ENCODE results near the gene SLC2A5.

Gene SLC2A5

GRCh38 chr1:9061252-9061960 is 8.0 kb downstream of the SLC2A5 start:
- DNase-seq (ENCODE audit: low read depth): no peak

GRCh38 chr1:9059891-9060744 is 9.3 kb downstream of the SLC2A5 start:
- DNase-seq (ENCODE audit: low read depth): no peak

DNA sequence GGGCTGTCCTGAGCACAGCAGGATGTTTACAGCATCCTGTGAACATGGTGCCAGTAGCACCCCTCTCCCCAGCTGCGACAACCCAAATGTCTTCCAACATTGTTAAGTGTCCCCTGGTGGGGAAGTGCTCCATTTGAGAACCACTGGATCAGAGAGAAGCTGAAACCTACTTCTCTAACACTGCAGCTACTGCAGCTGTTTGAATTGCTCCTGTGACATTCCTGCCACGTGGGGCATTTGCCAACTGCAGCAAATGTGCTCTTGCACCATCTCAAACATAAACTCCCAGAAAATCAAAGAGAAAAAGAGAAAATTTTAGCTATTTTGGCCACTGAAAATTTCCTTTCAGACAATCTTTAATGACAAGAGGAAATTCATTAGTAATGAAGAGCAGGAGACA is 11.0 kb downstream of the SLC2A5 start:
- DNase-seq (ENCODE audit: low read depth): no peak

GRCh38 chr1:9057851-9058250 is 11.6 kb downstream of the SLC2A5 start:
- DNase-seq (ENCODE audit: low read depth): no peak

DNA sequence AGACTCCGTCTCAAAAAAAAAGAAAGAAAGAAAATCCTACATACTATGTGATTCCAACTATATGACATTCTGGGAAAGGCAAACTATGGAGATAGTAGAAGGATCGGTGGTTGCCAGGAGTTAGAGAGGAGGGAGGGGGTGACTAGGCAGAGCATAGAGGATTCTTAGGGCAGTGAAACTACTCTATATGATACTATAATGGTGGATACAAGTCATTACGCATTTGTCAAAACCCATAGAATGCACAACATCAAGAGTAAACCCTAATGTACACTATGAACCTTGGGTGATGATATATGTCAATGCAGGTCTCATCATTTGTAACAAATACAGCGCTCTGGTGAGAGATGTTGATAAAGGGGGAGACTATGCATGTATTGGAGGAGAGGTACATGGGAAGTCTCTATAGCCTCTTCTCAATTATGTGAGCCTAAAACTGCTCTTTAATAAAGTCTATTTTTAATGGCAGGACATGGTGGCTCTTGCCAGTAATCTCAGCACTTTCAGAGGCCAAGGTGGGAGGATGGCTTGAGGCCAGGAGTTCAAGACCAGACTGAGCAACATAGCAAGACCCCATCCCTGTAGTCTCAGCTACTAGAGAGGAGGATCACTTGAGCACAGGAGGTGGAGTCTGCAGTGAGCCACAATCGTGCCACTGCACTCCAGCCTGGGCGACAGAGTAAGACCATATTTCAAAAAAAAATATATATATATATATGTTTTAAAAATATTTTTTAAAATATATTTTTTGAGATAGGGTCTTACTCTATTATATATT is 17.0 kb downstream of the SLC2A5 start:
- DNase-seq (ENCODE audit: low read depth): no peak

DNA sequence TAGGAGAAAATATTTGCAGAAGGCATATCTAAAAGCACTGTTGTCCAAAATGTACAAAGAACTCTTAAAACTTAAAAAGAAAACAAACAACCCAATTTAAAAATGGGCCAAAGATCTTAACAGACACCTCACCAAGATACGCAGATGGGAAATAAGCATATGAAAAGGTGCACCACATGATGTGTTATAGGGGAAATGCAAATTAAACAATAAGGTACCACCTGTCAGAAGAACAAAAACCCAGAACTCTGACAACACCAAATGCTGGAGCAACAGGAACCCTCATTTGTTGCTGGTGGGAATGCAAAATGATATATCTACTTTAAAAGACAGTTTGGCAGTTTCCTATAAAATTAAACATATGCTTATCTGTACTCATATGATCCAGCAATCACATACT is 18.1 kb downstream of the SLC2A5 start:
- DNase-seq (ENCODE audit: low read depth): no peak

- no peak for DNase-seq (ENCODE audit: low read depth)
Measured at GRCh38 chr1:9050803-9051202, 18.6 kb downstream of the SLC2A5 start.

GRCh38 chr1:9048551-9048950 is 20.9 kb downstream of the SLC2A5 start:
- no peak for DNase-seq (ENCODE audit: low read depth)

- DNase-seq (ENCODE audit: low read depth): no peak
Measured at GRCh38 chr1:9047019-9047418, 22.4 kb downstream of the SLC2A5 start.

GRCh38 chr1:9045861-9046510 is 23.4 kb downstream of the SLC2A5 start:
- DNase-seq (ENCODE audit: low read depth): no peak

- no peak for DNase-seq (ENCODE audit: low read depth)
Measured at GRCh38 chr1:9044236-9044635, 25.2 kb downstream of the SLC2A5 start.

GRCh38 chr1:9042272-9042671 is 27.2 kb downstream of the SLC2A5 start:
- DNase-seq (ENCODE audit: low read depth): no peak

- DNase-seq (ENCODE audit: low read depth): no peak
Measured at GRCh38 chr1:9041116-9041779, 28.2 kb downstream of the SLC2A5 start.

DNA sequence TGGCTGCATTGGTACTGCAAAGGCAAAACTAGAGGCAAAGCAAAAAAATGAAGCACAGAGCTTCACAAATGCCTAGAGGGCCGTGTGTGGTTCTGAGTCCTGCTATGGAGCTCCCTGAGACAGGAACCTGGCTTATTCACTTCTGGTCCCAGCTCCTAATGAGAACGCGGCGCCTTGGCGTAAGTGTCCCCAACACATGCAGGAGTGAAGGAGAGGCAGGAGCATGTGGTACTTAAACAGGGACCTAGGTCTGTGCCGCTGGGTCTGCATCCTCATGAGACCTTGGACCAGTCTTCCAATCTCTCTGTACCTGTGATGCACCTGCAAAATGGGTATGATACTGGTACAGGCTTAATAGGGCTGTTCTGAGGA is 28.8 kb downstream of the SLC2A5 start:
- DNase-seq (ENCODE audit: low read depth): no peak

GRCh38 chr1:9039761-9040658 is 29.4 kb downstream of the SLC2A5 start:
- DNase-seq (ENCODE audit: low read depth): no peak

DNA sequence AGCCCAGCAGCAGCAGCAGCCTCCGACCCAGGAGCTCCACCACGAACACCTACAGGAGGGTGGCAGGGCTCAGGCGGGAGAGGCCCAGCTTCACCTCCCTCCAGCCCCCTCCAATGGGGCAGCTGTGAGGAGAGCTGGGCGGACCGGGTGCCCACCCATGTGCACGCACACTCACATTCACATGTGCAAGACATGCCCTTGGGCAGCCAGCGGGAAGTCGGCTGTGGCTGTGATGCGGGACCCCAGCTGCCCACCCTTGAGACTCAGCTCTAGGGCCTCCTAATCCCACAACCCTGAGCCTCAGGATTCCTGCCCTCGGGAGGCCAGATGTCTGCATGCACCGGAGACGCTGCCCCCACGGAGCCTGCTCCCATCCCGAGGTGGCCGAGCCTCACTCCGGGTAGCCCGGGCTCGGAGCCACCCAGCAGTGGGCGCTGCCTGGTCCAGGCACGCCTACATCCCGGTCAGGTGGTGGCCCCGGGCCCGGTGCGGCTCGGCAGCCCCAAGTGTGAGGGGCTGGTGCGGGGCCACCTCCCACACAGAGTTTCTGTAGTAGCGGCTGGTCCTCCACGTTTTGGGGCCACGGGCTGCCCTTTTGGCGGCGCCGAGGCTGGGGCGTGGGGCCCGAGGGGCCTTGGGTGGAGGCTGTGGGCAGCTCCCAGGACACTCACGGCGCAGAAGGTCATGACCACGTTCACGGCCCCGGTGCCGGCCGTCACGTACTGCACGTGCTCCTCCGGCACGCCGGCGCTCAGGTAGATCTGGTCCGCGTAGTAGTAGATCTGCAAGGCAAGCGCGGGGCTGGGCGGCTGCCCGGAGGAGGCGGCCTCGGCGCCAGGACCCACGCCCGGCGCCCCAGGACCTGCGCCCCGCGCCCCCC is 30.3 kb downstream of the SLC2A5 start:
- no peak for DNase-seq (ENCODE audit: low read depth)

DNA sequence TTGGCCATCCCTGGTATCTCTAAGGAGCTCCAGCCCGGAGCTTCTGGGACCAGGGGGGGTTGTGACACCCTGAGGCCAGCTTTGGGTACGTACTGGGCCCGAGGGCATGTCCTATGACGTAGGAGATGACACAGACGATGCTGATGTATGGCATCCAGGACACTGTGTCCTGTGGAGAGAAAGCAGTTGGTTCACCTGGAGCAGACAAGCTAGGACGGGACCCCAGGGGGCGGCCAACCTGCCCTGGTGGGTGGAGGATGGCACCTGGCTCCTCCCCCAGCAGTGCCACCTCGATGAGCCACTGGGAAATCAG is 31.1 kb downstream of the SLC2A5 start:
- DNase-seq (ENCODE audit: low read depth): no peak

GRCh38 chr1:9037476-9038337 is 31.7 kb downstream of the SLC2A5 start:
- DNase-seq (ENCODE audit: low read depth): no peak

GRCh38 chr1:9035226-9035625 is 34.2 kb downstream of the SLC2A5 start:
- no peak for DNase-seq (ENCODE audit: low read depth)
